ENCODE measurements around the gene SMIM31.

Gene SMIM31

DNA sequence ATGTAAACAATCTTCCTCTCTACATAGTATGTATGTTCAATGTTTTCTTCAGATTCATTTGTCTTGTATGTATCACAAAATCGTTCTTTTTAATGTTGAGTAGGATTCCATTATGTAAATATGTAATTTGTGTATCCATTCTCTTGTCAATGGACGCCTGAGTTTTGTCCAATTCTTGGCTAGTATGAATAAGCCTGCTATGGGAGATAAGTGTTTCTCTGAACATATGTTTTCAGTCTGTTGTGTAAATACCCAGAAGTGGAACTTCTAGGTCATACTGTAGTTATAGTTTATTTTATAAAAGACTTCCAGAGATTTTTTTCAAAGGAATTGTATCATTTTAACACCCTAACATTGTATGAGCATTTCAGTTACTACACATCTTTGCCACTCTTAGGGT is 2.8 kb downstream of the SMIM31 start:
- peak overlapping the region; percentile 35 to 43 for H3K4me3 ChIP-seq (ENCODE audit: low read depth in 1 of 2, low read length in 2 of 2)
- no peak overlapping the region for H3K9ac ChIP-seq (ENCODE audit: low read depth in 1 of 2, low read length in 2 of 2)
- no peaks in the 10 kb centered on the region for H3K27me3 ChIP-seq (ENCODE audit: control insufficient read depth in 1 of 2, insufficient read depth in 2 of 2, low read length in 2 of 2)

DNA sequence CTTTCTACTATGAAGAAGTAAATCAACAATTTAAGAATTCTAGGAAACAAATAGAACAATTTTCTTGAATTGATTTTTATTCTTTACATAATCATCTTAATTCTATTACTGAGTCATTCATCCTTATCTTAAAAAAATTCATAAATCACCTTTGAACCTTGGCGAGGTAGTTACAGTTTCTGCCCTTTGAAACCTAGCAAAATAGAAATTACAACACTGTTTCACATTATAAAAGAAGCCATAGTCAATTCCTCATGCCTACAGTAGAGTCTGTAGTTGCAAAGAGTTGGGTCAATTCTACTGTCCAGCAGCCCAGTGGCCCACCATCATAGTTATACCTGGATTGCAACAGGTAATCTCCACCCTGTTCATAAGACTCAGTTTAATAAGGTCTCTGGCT is 7.3 kb downstream of the SMIM31 start:
- no peaks in the 10 kb centered on the region for H3K9me3 ChIP-seq (ENCODE audit: control insufficient read depth in 1 of 2, low read length in 2 of 2)
- H3K4me3 ChIP-seq (ENCODE audit: low read depth in 1 of 2, low read length in 2 of 2) = no peak overlapping the region
- no peaks in the 10 kb centered on the region for H3K36me3 ChIP-seq (ENCODE audit: control insufficient read depth in 1 of 2, insufficient read depth in 2 of 2, low read length in 2 of 2)
- H3K27ac ChIP-seq (ENCODE audit: low read depth, low read length) = peak overlapping the region; percentile 41
- peaks cover 16 to 19% of the 10 kb centered on the region in 2 donors for H3K4me1 ChIP-seq (ENCODE audit: control insufficient read depth in 1 of 2, insufficient read depth in 2 of 2, low read length in 2 of 2)
- H3K9ac ChIP-seq (ENCODE audit: low read depth in 1 of 2, low read length in 2 of 2) = no peak overlapping the region
- no peaks in the 10 kb centered on the region for H3K27me3 ChIP-seq (ENCODE audit: control insufficient read depth in 1 of 2, insufficient read depth in 2 of 2, low read length in 2 of 2)

More for the DNA sequence above, 2.8 kb downstream of the SMIM31 start:
- no peaks in the 10 kb centered on the region for H3K36me3 ChIP-seq (ENCODE audit: control insufficient read depth in 1 of 2, insufficient read depth in 2 of 2, low read length in 2 of 2)
- no peak overlapping the region for H3K27ac ChIP-seq (ENCODE audit: low read depth, low read length)
- no peaks in the 10 kb centered on the region for H3K9me3 ChIP-seq (ENCODE audit: control insufficient read depth in 1 of 2, low read length in 2 of 2)
- peaks cover 4 to 11% of the 10 kb centered on the region in 2 donors for H3K4me1 ChIP-seq (ENCODE audit: control insufficient read depth in 1 of 2, insufficient read depth in 2 of 2, low read length in 2 of 2)

DNA sequence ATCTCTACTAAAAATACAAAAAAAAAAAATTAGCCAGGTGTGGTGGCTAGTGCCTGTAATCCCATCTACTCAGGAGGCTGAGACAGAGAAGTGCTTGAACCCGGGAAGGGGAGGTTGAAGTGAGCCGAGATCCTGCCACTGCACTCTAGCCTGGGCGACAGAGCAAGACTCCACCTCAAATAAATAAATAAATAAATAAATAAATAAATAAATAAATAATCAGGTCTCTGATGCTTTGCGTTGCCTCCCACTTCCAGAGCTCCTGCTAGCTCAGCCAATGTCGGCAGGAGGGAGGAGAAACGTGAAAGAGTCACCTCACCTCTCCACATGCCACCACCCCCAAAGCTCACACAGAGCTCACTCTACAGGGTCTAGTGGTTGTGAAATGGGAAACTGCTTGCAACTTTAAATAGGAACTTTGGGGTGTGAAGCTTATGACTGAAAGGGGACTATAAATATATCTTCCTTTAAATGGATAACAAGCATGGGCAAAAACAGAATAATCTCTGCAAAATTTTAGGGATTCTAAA is 7.9 kb downstream of the SMIM31 start:
- H3K9ac ChIP-seq (ENCODE audit: low read depth in 1 of 2, low read length in 2 of 2) = no peak overlapping the region
- H3K4me1 ChIP-seq (ENCODE audit: control insufficient read depth in 1 of 2, insufficient read depth in 2 of 2, low read length in 2 of 2) = peaks cover 16 to 20% of the 10 kb centered on the region in 2 donors
- H3K36me3 ChIP-seq (ENCODE audit: control insufficient read depth in 1 of 2, insufficient read depth in 2 of 2, low read length in 2 of 2) = no peaks in the 10 kb centered on the region
- no peaks in the 10 kb centered on the region for H3K9me3 ChIP-seq (ENCODE audit: control insufficient read depth in 1 of 2, low read length in 2 of 2)
- peak overlapping the region; percentile 41 for H3K27ac ChIP-seq (ENCODE audit: low read depth, low read length)
- H3K4me3 ChIP-seq (ENCODE audit: low read depth in 1 of 2, low read length in 2 of 2) = no peak overlapping the region
- no peaks in the 10 kb centered on the region for H3K27me3 ChIP-seq (ENCODE audit: control insufficient read depth in 1 of 2, insufficient read depth in 2 of 2, low read length in 2 of 2)

DNA sequence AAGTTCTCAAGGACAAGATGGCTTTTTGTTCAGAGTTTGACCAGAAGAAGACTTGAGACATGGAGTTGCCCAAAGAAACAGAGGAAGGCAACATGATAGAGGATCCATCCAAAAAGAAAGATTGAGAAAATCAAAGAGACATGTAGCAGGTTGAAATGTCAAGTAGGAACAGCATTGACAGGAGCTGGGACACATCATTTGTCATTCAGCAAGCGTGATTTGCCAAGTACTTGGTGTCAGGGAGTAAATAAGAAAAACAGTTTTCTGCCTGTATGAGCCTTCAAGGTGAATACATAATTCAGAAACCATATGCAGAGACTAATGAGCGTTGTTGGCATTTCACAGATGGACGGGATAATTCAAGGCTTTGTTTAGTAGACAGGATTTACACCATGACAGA is 11.2 kb downstream of the SMIM31 start:
- no peaks in the 10 kb centered on the region for H3K27me3 ChIP-seq (ENCODE audit: control insufficient read depth in 1 of 2, insufficient read depth in 2 of 2, low read length in 2 of 2)
- H3K9ac ChIP-seq (ENCODE audit: low read depth in 1 of 2, low read length in 2 of 2) = no peak overlapping the region
- no peak overlapping the region for H3K27ac ChIP-seq (ENCODE audit: low read depth, low read length)
- H3K4me3 ChIP-seq (ENCODE audit: low read depth in 1 of 2, low read length in 2 of 2) = no peak overlapping the region
- H3K36me3 ChIP-seq (ENCODE audit: control insufficient read depth in 1 of 2, insufficient read depth in 2 of 2, low read length in 2 of 2) = no peaks in the 10 kb centered on the region
- H3K4me1 ChIP-seq (ENCODE audit: control insufficient read depth in 1 of 2, insufficient read depth in 2 of 2, low read length in 2 of 2) = peaks cover 9 to 25% of the 10 kb centered on the region in 2 donors
- H3K9me3 ChIP-seq (ENCODE audit: control insufficient read depth in 1 of 2, low read length in 2 of 2) = no peaks in the 10 kb centered on the region

DNA sequence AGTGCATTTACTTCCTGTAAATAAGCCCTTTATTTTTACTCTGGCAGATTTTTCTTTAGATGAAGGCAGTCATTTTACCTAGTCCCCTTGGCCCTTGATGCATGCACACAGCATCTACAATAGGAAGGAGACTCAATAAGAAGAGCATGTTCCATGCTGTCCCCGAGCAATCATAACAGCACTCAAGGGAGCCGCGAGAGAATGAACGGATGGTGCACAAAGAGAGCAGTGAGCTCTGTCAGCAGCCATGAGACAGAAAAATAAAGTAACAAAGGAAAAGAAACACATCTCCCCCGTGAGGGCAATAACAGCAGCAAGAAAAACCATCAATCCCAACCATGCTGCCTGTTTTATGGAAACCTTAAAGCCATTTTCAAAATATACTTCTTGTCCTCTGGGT is 11.9 kb downstream of the SMIM31 start:
- H3K9me3 ChIP-seq (ENCODE audit: control insufficient read depth in 1 of 2, low read length in 2 of 2) = no peaks in the 10 kb centered on the region
- no peaks in the 10 kb centered on the region for H3K27me3 ChIP-seq (ENCODE audit: control insufficient read depth in 1 of 2, insufficient read depth in 2 of 2, low read length in 2 of 2)
- no peak overlapping the region for H3K9ac ChIP-seq (ENCODE audit: low read depth in 1 of 2, low read length in 2 of 2)
- H3K4me1 ChIP-seq (ENCODE audit: control insufficient read depth in 1 of 2, insufficient read depth in 2 of 2, low read length in 2 of 2) = peaks cover 9 to 27% of the 10 kb centered on the region in 2 donors
- H3K36me3 ChIP-seq (ENCODE audit: control insufficient read depth in 1 of 2, insufficient read depth in 2 of 2, low read length in 2 of 2) = no peaks in the 10 kb centered on the region
- H3K4me3 ChIP-seq (ENCODE audit: low read depth in 1 of 2, low read length in 2 of 2) = no peak overlapping the region
- no peak overlapping the region for H3K27ac ChIP-seq (ENCODE audit: low read depth, low read length)

DNA sequence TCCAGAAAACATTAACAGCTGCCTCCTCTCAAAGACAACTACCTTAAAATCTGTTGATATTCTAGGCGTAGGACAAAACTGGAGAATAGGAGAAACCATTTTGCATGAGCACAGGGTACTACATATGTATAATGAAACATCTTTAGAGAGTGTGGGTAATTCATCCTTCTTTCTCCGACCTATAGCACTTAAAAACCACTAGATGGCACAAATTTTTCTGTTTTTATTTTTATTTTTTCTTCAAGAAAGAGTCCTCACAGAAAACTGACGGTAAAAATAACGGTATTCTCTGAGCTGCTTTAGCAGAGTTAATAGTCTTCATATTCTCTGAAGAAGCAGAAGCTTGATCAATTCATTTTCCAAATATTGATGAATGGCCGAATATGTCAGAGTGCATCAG is 14.6 kb downstream of the SMIM31 start:
- no peak overlapping the region for H3K27ac ChIP-seq (ENCODE audit: low read depth, low read length)
- H3K9me3 ChIP-seq (ENCODE audit: control insufficient read depth in 1 of 2, low read length in 2 of 2) = no peaks in the 10 kb centered on the region
- peaks cover 0 to 20% of the 10 kb centered on the region in 2 donors for H3K4me1 ChIP-seq (ENCODE audit: control insufficient read depth in 1 of 2, insufficient read depth in 2 of 2, low read length in 2 of 2)
- H3K36me3 ChIP-seq (ENCODE audit: control insufficient read depth in 1 of 2, insufficient read depth in 2 of 2, low read length in 2 of 2) = no peaks in the 10 kb centered on the region
- H3K4me3 ChIP-seq (ENCODE audit: low read depth in 1 of 2, low read length in 2 of 2) = no peak overlapping the region
- no peaks in the 10 kb centered on the region for H3K27me3 ChIP-seq (ENCODE audit: control insufficient read depth in 1 of 2, insufficient read depth in 2 of 2, low read length in 2 of 2)
- no peak overlapping the region for H3K9ac ChIP-seq (ENCODE audit: low read depth in 1 of 2, low read length in 2 of 2)

DNA sequence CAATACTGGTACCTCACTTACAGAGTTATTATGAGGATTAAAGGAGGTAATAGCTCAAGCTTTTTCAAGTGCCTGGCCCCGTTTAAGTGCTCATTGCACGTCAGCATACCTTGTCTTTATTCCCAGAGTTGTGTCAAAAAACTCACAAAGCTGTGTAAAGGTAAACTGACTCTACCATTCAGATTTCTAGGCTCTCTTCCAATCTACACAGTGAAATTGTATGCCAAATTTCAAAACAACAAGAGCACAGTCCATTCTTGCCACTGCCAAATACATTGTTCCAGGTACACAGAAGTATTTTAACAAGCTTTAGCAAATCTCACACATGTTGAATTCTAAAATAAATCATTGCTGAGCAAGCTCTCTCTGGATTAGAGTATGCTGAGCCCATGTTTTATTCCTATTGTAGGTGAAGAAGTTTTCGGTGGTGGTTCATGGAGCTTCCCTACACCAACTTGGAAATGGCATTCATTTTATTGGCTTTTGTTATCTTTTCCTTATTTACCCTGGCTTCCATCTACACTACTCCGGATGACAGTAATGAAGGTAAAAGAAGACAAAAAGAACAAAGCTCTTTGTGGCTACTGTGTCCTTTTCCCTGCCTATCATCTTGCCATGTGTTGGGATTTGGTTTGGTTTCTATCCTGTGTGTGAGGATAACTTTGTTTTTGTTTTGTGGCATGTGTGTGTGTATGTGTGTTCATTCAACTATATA is 16.2 kb downstream of the SMIM31 start:
- H3K27ac ChIP-seq (ENCODE audit: low read depth, low read length) = no peak overlapping the region
- H3K9ac ChIP-seq (ENCODE audit: low read depth in 1 of 2, low read length in 2 of 2) = no peak overlapping the region
- H3K9me3 ChIP-seq (ENCODE audit: control insufficient read depth in 1 of 2, low read length in 2 of 2) = no peaks in the 10 kb centered on the region
- no peaks in the 10 kb centered on the region for H3K27me3 ChIP-seq (ENCODE audit: control insufficient read depth in 1 of 2, insufficient read depth in 2 of 2, low read length in 2 of 2)
- H3K36me3 ChIP-seq (ENCODE audit: control insufficient read depth in 1 of 2, insufficient read depth in 2 of 2, low read length in 2 of 2) = no peaks in the 10 kb centered on the region
- H3K4me1 ChIP-seq (ENCODE audit: control insufficient read depth in 1 of 2, insufficient read depth in 2 of 2, low read length in 2 of 2) = peaks cover 0 to 21% of the 10 kb centered on the region in 2 donors
- no peak overlapping the region for H3K4me3 ChIP-seq (ENCODE audit: low read depth in 1 of 2, low read length in 2 of 2)

DNA sequence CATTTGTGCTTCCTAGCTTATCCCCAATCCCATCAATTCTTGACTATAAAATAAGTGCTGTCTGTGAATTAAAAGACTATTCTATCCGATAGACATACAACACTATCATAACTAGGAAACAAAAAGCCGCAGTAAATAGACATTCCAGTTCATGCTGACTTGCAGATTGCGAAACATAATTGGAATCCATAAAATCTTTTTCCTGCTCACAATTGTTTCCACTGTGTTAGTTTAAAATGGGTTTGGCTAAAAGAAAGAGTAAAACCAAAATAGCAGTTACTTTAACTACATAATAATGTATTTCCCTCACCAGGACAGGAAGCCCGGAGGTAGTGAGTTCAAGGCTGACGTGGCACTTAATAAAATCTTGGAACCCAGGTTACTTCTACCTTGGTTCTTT is 17.2 kb downstream of the SMIM31 start:
- Histone ChIP-seq H3K9me3 (ENCODE audit: control insufficient read depth in 1 of 2, low read length in 2 of 2) (no peaks in the 10 kb centered on the region), H3K27ac (ENCODE audit: low read depth, low read length) (no peak overlapping the region), H3K36me3 (ENCODE audit: control insufficient read depth in 1 of 2, insufficient read depth in 2 of 2, low read length in 2 of 2) (no peaks in the 10 kb centered on the region), H3K27me3 (ENCODE audit: control insufficient read depth in 1 of 2, insufficient read depth in 2 of 2, low read length in 2 of 2) (no peaks in the 10 kb centered on the region), H3K4me1 (ENCODE audit: control insufficient read depth in 1 of 2, insufficient read depth in 2 of 2, low read length in 2 of 2) (peaks cover 0 to 18% of the 10 kb centered on the region in 2 donors), H3K9ac (ENCODE audit: low read depth in 1 of 2, low read length in 2 of 2) (no peak overlapping the region), H3K4me3 (ENCODE audit: low read depth in 1 of 2, low read length in 2 of 2) (no peak overlapping the region)

DNA sequence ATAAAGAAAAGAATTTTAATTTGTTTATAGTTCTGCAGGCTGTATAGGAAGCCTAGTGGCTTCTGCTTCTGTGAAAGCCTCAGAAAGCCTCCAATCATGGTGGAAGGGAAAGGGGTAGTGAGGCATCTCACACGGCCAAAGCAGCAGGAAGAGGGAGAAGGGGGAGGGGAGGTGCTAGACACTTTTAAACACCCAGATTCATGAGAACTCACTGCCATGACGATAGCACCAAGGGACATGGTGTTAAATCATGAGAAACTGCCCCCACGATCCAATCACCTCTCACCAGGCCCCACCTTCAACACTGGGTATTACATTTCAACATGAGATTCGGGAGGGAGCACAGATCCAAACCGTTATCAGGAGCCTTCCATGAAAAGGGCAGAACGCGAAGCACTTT is 18.1 kb downstream of the SMIM31 start:
- Histone ChIP-seq H3K27ac (ENCODE audit: low read depth, low read length) (no peak overlapping the region), H3K9ac (ENCODE audit: low read depth in 1 of 2, low read length in 2 of 2) (no peak overlapping the region), H3K36me3 (ENCODE audit: control insufficient read depth in 1 of 2, insufficient read depth in 2 of 2, low read length in 2 of 2) (no peaks in the 10 kb centered on the region), H3K27me3 (ENCODE audit: control insufficient read depth in 1 of 2, insufficient read depth in 2 of 2, low read length in 2 of 2) (no peaks in the 10 kb centered on the region), H3K9me3 (ENCODE audit: control insufficient read depth in 1 of 2, low read length in 2 of 2) (no peaks in the 10 kb centered on the region), H3K4me1 (ENCODE audit: control insufficient read depth in 1 of 2, insufficient read depth in 2 of 2, low read length in 2 of 2) (peaks cover 0 to 15% of the 10 kb centered on the region in 2 donors), H3K4me3 (ENCODE audit: low read depth in 1 of 2, low read length in 2 of 2) (no peak overlapping the region)

DNA sequence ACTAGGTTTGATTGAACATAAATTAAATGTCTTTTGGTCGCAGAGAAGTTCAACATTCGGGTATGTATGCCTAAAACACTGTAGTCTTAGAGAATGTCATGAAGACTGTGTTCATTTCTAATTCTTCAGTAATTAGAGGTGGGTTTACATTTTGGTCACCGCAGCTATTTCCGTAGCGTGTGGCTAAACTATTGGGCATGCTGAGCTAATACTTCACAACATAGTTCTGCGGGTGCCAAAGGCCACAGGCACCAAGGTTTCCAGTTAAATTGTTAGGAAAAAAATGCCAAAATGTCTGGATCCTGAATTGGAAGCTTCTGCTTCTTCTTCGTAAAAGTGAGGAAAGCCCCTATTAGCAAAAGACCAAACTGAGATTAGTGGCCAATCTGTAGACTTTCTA is 25.1 kb downstream of the SMIM31 start:
- no peaks in the 10 kb centered on the region for H3K27me3 ChIP-seq (ENCODE audit: control insufficient read depth in 1 of 2, insufficient read depth in 2 of 2, low read length in 2 of 2)
- H3K36me3 ChIP-seq (ENCODE audit: control insufficient read depth in 1 of 2, insufficient read depth in 2 of 2, low read length in 2 of 2) = no peaks in the 10 kb centered on the region
- no peaks in the 10 kb centered on the region for H3K9me3 ChIP-seq (ENCODE audit: control insufficient read depth in 1 of 2, low read length in 2 of 2)
- no peak overlapping the region for H3K9ac ChIP-seq (ENCODE audit: low read depth in 1 of 2, low read length in 2 of 2)
- no peak overlapping the region for H3K4me3 ChIP-seq (ENCODE audit: low read depth in 1 of 2, low read length in 2 of 2)
- no peak overlapping the region for H3K27ac ChIP-seq (ENCODE audit: low read depth, low read length)
- H3K4me1 ChIP-seq (ENCODE audit: control insufficient read depth in 1 of 2, insufficient read depth in 2 of 2, low read length in 2 of 2) = peaks cover 0 to 8% of the 10 kb centered on the region in 2 donors
